OCI-LY7 (cell line): ENCODE results near the gene CPEB4.

Experiments
- CTCF ChIP-seq: fragments of 200-600 bp; sonication (generic); conservative IDR thresholded peaks from 2 replicates; pipeline ENCODE4 v1.5.1; 2014; ENCODE audit warnings: mild to moderate bottlenecking, antibody characterized with exemption, low read length, moderate library complexity, mixed read lengths
- EZH2phosphoT487 ChIP-seq: fragments of 200-600 bp; sonication (generic); IDR thresholded peaks from 2 replicates; pipeline ENCODE4 v1.6.1; 2018; ENCODE audit warnings: low read depth, borderline replicate concordance, mild to moderate bottlenecking, mixed run types, antibody characterized with exemption, low read length, moderate library complexity, mixed read lengths

- TF ChIP-seq CTCF (no peak), EZH2phosphoT487 (no peak)
Observed at GRCh38 chr5:174008922-174009321, 120.8 kb downstream of the CPEB4 start.
